ENCODE data around the gene CYP19A1.
A peak's percentile ranks its signal among the peaks of the same experiment; 100 is the strongest.

Gene CYP19A1

DNA sequence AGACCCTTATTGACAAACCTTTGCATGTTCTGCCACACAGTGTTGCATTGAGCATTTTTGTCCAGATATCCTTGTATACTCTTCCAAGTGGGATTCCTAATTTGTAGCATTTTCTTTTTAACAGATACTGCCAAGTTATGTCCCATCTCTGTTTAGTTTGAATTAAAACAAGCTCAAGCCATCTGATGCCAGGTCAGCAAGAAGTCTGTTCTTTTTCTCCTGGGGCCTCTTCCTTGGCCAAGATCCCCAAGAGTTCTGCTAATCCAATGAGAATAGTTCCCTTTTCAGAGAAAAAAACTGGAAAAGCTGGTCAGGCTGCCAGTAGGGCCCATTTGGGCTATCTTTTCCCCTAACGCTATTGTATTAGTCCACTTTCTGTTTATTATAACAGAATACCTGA, 32.9 kb upstream of the CYP19A1 start:
- DNase-seq (ENCODE audit: low read depth in 2 of 2) = no peak
- H3K4me3 ChIP-seq (replicated peaks in 1 of 2; ENCODE audit: low read depth in 2 of 2, low read length in 2 of 2) = no peak overlapping the region
- no peak for TF ChIP-seq CTCF (IDR thresholded peaks at IDR 0.05; ENCODE audit: low read depth, low read length)

- H3K4me3 ChIP-seq (replicated peaks in 1 of 2; ENCODE audit: low read depth in 2 of 2, low read length in 2 of 2) = no peak overlapping the region
- no peak for TF ChIP-seq CTCF (IDR thresholded peaks at IDR 0.05; ENCODE audit: low read depth, low read length)
- no peak for DNase-seq (ENCODE audit: low read depth in 2 of 2)
Observed at GRCh38 chr15:51369451-51369761, 31.0 kb upstream of the CYP19A1 start.

DNA sequence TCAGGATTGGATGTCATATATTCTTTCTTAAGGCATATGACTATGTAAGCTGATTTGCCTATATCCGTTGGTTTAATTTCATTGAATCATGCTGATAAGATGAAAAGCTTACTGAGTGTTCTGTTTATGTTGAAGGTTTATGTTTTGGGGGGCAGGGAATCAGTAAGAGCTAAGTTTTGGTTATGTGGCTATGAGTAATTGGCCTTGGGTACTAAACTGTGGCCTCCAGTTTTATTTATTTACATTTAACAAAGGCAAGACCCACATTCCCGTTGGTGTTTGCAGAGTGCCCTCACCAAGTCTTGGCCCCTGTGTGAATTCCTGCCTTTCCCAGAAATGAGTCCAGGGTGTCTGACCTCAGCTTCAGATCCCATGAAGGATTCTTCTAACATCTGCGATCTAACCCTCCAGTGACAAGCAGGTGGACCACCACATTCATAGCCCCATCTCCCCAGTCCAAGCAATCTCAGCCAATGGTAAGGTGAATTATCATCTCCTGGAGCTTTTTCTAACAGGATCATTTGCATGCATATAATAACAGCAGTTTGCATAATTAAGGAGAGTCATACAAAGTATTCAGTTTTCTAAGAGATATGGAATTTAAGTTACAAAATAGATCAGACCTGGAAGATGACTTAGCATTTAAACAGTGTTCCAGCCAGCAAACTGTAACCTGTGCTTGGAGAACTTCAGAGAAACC, 30.5 kb upstream of the CYP19A1 start:
- no peak overlapping the region for H3K4me3 ChIP-seq (replicated peaks in 1 of 2; ENCODE audit: low read depth in 2 of 2, low read length in 2 of 2)
- TF ChIP-seq CTCF (IDR thresholded peaks at IDR 0.05; ENCODE audit: low read depth, low read length) = no peak
- DNase-seq (ENCODE audit: low read depth in 2 of 2) = peak; percentile 30 to 74

DNA sequence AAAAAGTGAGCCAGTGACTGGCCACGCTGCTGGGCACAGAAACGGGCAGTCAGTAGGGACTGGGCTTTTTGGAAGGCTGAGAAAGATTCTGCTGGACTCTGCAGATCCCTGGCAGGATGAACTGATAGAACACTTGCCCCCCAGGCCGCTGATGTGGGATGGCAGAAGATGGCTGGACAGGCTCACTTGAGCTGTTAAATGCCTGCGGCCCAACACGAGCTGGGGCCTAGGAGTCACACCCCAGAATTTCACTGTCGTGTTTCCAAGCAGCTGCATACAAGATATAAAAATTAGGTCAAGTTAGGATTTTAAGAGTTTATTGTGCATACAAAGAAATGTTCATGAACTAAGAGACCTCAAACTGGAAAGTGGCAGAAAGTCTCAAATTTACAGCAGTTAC, 29.9 kb upstream of the CYP19A1 start:
- no peak overlapping the region for H3K4me3 ChIP-seq (replicated peaks in 1 of 2; ENCODE audit: low read depth in 2 of 2, low read length in 2 of 2)
- DNase-seq (ENCODE audit: low read depth in 2 of 2) = no peak
- no peak for TF ChIP-seq CTCF (IDR thresholded peaks at IDR 0.05; ENCODE audit: low read depth, low read length)

DNA sequence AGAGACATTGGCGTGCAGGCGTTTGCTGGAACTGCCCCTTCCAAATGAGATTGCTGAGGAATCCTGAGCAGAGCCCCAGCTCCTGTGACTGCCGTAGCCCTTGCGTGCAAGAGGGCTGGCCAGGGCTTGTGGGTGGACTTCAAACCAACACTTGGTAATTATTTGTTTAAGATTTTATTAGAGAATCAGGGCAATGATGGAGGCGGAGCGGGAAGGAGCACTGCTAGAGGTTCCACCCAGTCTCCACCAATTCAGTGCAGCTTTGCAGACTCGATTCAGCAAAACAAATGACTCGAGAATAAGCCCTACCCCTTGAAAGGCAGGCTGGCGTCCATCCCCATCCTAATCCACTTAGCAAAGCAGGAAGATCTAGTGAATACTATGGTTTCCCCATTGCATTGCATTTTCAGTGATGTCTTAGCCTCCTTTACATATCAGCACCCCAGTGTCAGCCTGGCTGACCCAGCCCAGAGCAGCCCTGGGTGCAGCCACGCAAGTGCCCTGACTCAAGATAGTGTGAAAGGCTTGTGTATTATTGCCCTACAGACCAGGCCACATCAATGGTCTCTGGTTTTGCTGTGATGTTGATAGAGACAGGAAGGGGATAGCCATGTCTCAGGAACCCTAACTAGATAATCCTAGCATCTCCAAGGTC, 29.1 kb upstream of the CYP19A1 start:
- DNase-seq (ENCODE audit: low read depth in 2 of 2) = peak in 1 of 2 donors; percentile 54
- TF ChIP-seq CTCF (IDR thresholded peaks at IDR 0.05; ENCODE audit: low read depth, low read length) = no peak
- no peak overlapping the region for H3K4me3 ChIP-seq (replicated peaks in 1 of 2; ENCODE audit: low read depth in 2 of 2, low read length in 2 of 2)

DNA sequence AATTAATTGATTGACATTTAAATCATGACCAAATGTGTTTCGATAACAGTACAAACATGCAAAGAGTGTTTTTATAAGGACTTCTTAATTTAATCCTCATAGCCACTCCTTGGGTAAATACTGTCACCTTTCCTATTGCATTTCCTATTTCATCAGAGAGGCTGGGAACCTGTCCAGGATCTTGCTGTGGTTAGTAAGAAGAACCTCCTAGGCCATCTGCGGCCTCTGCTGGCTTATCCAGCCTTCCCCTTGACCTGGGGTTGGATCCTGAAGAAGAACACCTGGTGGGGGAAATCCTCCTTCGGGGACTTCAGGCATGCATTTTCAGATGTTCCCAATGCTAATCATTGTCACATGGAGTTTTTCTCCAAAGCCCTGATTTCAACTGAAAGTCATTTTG, 28.5 kb upstream of the CYP19A1 start:
- peak; percentile 23 for TF ChIP-seq CTCF (IDR thresholded peaks at IDR 0.05; ENCODE audit: low read depth, low read length)
- H3K4me3 ChIP-seq (replicated peaks in 1 of 2; ENCODE audit: low read depth in 2 of 2, low read length in 2 of 2) = no peak overlapping the region
- peak; percentile 84 for DNase-seq (ENCODE audit: low read depth in 2 of 2)

All from cardiac fibroblast (primary cell).